Adrenal gland (tissue), 5 donors: ENCODE measurements around the gene ZNF225.

Experiments used
- CTCF ChIP-seq, 6 experiments: fragments of 450-650 bp in 4 of 6; fragments of 200-600 bp in 2 of 6; sonication (generic) in 1 of 6; IDR thresholded peaks; 1 replicate in 5 of 6; 2 replicates in 1 of 6; pipeline versions ENCODE4 v1.5.1 to v1.8.0; 2016 to 2021; ENCODE audit warnings: antibody characterized with exemption in 6 of 6, mild to moderate bottlenecking in 2 of 6, moderate library complexity in 1 of 6
- POLR2A ChIP-seq, 2 donors: fragments of 450-650 bp; IDR thresholded peaks; one replicate each; pipeline ENCODE4 v1.6.1; 2017; ENCODE audit warnings: antibody characterized with exemption in 2 of 2, mild to moderate bottlenecking in 2 of 2, moderate library complexity in 1 of 2
- donor health status: DM: no; HTN: no; CAD: no.

GRCh38 chr19:44151491-44151890 lies 38.3 kb downstream of the ZNF225 start:
- no peak for TF ChIP-seq CTCF (IDR thresholded peaks at IDR 0.05)
- no peak for TF ChIP-seq POLR2A (IDR thresholded peaks at IDR 0.05)
